Liver (tissue), 9 donors: Measurements from ENCODE around the gene HASPIN. TPM values are rescaled to one million over a fixed set of nuclear protein-coding genes. Genes with fewer than 3 reads are reported as not detected.

ENCODE experiments used
- DNase-seq: peaks from one replicate; pipeline ENCODE4 v3.0.0-alpha.2; 2017; ENCODE audit warnings: low spot score
- H3K27ac ChIP-seq, 2 donors: one replicate each; pipeline ENCODE4 v1.7.0; 2013; ENCODE audit warnings: inconsistent platforms in 2 of 2, low read length in 2 of 2, control low read depth in 1 of 2, low read depth in 1 of 2, mild to moderate bottlenecking in 1 of 2
- H3K27me3 ChIP-seq, 4 donors: one replicate each; pipeline versions ENCODE4 v1.6.1 to v1.7.0; 2013; ENCODE audit warnings: low read length in 3 of 4, inconsistent platforms in 1 of 4, mild to moderate bottlenecking in 1 of 4, moderate library complexity in 1 of 4; ENCODE audit not compliant: control insufficient read depth in 4 of 4, insufficient read depth in 4 of 4
- H3K36me3 ChIP-seq, 4 donors: one replicate each; pipeline versions ENCODE4 v1.6.1 to v1.7.0; 2013; ENCODE audit warnings: low read length in 3 of 4, mild to moderate bottlenecking in 3 of 4, low read depth in 1 of 4, moderate library complexity in 1 of 4; ENCODE audit not compliant: control insufficient read depth in 4 of 4, insufficient read depth in 3 of 4
- H3K4me1 ChIP-seq, 4 donors: one replicate each; pipeline versions ENCODE4 v1.6.1 to v1.7.0; 2013; ENCODE audit warnings: low read length in 3 of 4, mild to moderate bottlenecking in 3 of 4, moderate library complexity in 1 of 4; ENCODE audit not compliant: control insufficient read depth in 4 of 4, insufficient read depth in 4 of 4
- H3K4me3 ChIP-seq, 3 donors: one replicate each; pipeline versions ENCODE4 v1.6.1 to v1.7.0; 2013; ENCODE audit warnings: low read length in 3 of 3, control low read depth in 1 of 3, low read depth in 1 of 3, mild to moderate bottlenecking in 1 of 3
- H3K9ac ChIP-seq, 2 donors: one replicate each; pipeline ENCODE4 v1.7.0; 2013; ENCODE audit warnings: low read length in 2 of 2, mild to moderate bottlenecking in 2 of 2, moderate library complexity in 2 of 2, control low read depth in 1 of 2, low read depth in 1 of 2
- H3K9me3 ChIP-seq, 4 donors: one replicate each; pipeline versions ENCODE4 v1.6.1 to v1.7.0; 2013; ENCODE audit warnings: low read length in 3 of 4; ENCODE audit not compliant: control insufficient read depth in 4 of 4
- EGR1 ChIP-seq, 2 donors: IDR thresholded peaks; 2 replicates each; pipeline ENCODE4 v1.6.1; 2016 to 2018; ENCODE audit warnings: antibody characterized with exemption in 2 of 2, low read depth in 2 of 2
- FOXA1 ChIP-seq: IDR thresholded peaks from 2 replicates; pipeline ENCODE4 v1.6.1; 2016; ENCODE audit warnings: antibody characterized with exemption
- FOXA2 ChIP-seq: IDR thresholded peaks from 2 replicates; pipeline ENCODE4 v1.6.1; 2016; ENCODE audit warnings: antibody characterized with exemption
- GABPA ChIP-seq, 2 donors: IDR thresholded peaks in 1 of 2; conservative IDR thresholded peaks in 1 of 2; 2 replicates each; pipeline ENCODE4 v1.6.1; 2016; ENCODE audit warnings: antibody characterized with exemption in 2 of 2, mild to moderate bottlenecking in 1 of 2, moderate library complexity in 1 of 2
- HNF4A ChIP-seq, 2 donors: conservative IDR thresholded peaks; 2 replicates each; pipeline ENCODE4 v1.6.1; 2016; ENCODE audit warnings: antibody characterized with exemption in 2 of 2, mild to moderate bottlenecking in 2 of 2
- HNF4G ChIP-seq: IDR thresholded peaks from 2 replicates; pipeline ENCODE4 v1.6.1; 2016; ENCODE audit warnings: antibody characterized with exemption
- JUND ChIP-seq, 2 donors: IDR thresholded peaks; 2 replicates each; pipeline ENCODE4 v1.6.1; 2016; ENCODE audit warnings: antibody characterized with exemption in 2 of 2
- NR2F2 ChIP-seq: IDR thresholded peaks from 2 replicates; pipeline ENCODE4 v1.6.1; 2016; ENCODE audit warnings: antibody characterized with exemption
- RAD21 ChIP-seq, 2 donors: IDR thresholded peaks; 2 replicates each; pipeline ENCODE4 v1.6.1; 2016; ENCODE audit warnings: antibody characterized with exemption in 2 of 2, mild to moderate bottlenecking in 2 of 2
- RXRA ChIP-seq, 2 donors: IDR thresholded peaks; 2 replicates each; pipeline ENCODE4 v1.6.1; 2017 to 2018; ENCODE audit warnings: antibody characterized with exemption in 2 of 2, mild to moderate bottlenecking in 1 of 2
- SP1 ChIP-seq: IDR thresholded peaks from 2 replicates; pipeline ENCODE4 v1.6.1; 2018; ENCODE audit warnings: antibody characterized with exemption, mild to moderate bottlenecking
- TAF1 ChIP-seq: conservative IDR thresholded peaks from 2 replicates; pipeline ENCODE4 v1.6.1; 2016; ENCODE audit warnings: antibody characterized with exemption, mild to moderate bottlenecking
- YY1 ChIP-seq: IDR thresholded peaks from 2 replicates; pipeline ENCODE4 v1.6.1; 2016; ENCODE audit warnings: antibody characterized with exemption, mild to moderate bottlenecking
- WGBS: extraction: QIAGEN DNeasy Blood & Tissue Kit; methylation state at CpG from one replicate; pipeline ENCODE4 v1.1.7; 2013; 5-methylcytosine and 5-hydroxymethylcytosine counted together
- polyA plus RNA-seq, 2 donors: library from polyadenylated mRNA; stranded (reverse) in 1 of 2; unstranded in 1 of 2; fragments of 200-250 nt in 1 of 2; fragments of >200 nt in 1 of 2; fragmentation: Nextera tagmentation in 1 of 2; extraction: Ambion mirVana in 1 of 2; gene quantifications; one replicate each; pipeline versions ENCODE4 v1.2.1 to v1.2.3, GENCODE V29; 2013 to 2015
- total RNA-seq, 2 donors: library from RNA; depleted of rRNA; stranded (reverse); fragments of >200 nt; gene quantifications; one replicate each; pipeline ENCODE4 v1.2.3, GENCODE V29; 2014
- TF ChIP-seq, protein P1 (sequence below): IDR thresholded peaks from 2 replicates; pipeline ENCODE4 v1.6.1; 2016; ENCODE audit warnings: antibody characterized with exemption
- TF ChIP-seq, protein P2 (sequence below): IDR thresholded peaks from 2 replicates; pipeline ENCODE4 v1.6.1; 2016; ENCODE audit warnings: antibody characterized with exemption, mild to moderate bottlenecking
- TF ChIP-seq, protein P3 (sequence below): IDR thresholded peaks from 2 replicates; pipeline ENCODE4 v1.6.1; 2016; ENCODE audit warnings: antibody characterized with exemption
- TF ChIP-seq, protein P4 (sequence below): IDR thresholded peaks from 2 replicates; pipeline ENCODE4 v1.6.1; 2016; ENCODE audit warnings: antibody characterized with exemption
- TF ChIP-seq, protein P5 (sequence below): fragments of 150-350 bp; IDR thresholded peaks from 2 replicates; pipeline ENCODE4 v1.5.1; 2017; ENCODE audit warnings: improper control_type of control experiment, low read depth, low read length; ENCODE audit not compliant: missing input control
- donor health status: healthy.
- donor health status: healthy.
- donor health status: healthy.
- donor health status: healthy.
- donor health status: healthy.

Gene HASPIN
- total and polyA plus RNA-seq, 4 donors: 0.08 to 5.8 (median 0.28) TPM; not detected in 1

DNA sequence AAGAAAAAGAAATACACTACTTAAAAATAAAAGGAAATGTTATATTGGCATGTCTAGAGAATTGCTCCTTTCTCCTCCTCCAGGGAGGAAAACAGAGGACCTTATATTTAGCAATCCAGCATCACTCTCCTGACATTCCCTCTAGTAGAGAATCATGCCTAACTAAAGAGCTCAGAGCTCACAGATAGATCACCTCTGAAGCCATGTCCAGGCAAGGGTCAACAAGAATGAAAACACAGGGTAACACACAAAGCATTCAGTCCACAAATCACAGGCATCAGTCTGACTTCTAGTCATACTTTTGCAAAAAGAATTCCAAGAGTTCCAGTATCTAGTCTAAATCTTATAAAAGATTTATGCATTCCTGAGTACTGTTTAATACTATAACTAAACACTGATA lies 4.4 kb upstream of the HASPIN start:
- Histone ChIP-seq H3K36me3 (peaks cover 5 to 31% (median 27%) of the 10 kb centered on the region in 4 donors), H3K27me3 (no peaks in the 10 kb centered on the region), H3K27ac (no peak overlapping the region), H3K4me1 (peaks cover 7 to 15% (median 11%) of the 10 kb centered on the region in 4 donors), H3K9ac (no peak overlapping the region), H3K4me3 (no peak overlapping the region), H3K9me3 (no peaks in the 10 kb centered on the region)
- TF ChIP-seq RAD21 (IDR thresholded peaks at IDR 0.05) (no peak), NR2F2 (no peak), HNF4A (conservative IDR thresholded peaks at IDR 0.05) (no peak), YY1 (no peak), TAF1 (no peak), SP1 (no peak), EGR1 (IDR thresholded peaks at IDR 0.05; ENCODE audit: low read depth in 2 of 2) (no peak), RXRA (IDR thresholded peaks at IDR 0.05) (no peak), FOXA2 (no peak), FOXA1 (no peak), GABPA (IDR thresholded peaks at IDR 0.05 in 1 of 2, conservative IDR thresholded peaks at IDR 0.05 in 1 of 2) (no peak), HNF4G (no peak), JUND (IDR thresholded peaks at IDR 0.05) (no peak)
- TF ChIP-seq, protein P1, sequence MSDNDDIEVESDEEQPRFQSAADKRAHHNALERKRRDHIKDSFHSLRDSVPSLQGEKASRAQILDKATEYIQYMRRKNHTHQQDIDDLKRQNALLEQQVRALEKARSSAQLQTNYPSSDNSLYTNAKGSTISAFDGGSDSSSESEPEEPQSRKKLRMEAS: no peak
- TF ChIP-seq, protein P2, sequence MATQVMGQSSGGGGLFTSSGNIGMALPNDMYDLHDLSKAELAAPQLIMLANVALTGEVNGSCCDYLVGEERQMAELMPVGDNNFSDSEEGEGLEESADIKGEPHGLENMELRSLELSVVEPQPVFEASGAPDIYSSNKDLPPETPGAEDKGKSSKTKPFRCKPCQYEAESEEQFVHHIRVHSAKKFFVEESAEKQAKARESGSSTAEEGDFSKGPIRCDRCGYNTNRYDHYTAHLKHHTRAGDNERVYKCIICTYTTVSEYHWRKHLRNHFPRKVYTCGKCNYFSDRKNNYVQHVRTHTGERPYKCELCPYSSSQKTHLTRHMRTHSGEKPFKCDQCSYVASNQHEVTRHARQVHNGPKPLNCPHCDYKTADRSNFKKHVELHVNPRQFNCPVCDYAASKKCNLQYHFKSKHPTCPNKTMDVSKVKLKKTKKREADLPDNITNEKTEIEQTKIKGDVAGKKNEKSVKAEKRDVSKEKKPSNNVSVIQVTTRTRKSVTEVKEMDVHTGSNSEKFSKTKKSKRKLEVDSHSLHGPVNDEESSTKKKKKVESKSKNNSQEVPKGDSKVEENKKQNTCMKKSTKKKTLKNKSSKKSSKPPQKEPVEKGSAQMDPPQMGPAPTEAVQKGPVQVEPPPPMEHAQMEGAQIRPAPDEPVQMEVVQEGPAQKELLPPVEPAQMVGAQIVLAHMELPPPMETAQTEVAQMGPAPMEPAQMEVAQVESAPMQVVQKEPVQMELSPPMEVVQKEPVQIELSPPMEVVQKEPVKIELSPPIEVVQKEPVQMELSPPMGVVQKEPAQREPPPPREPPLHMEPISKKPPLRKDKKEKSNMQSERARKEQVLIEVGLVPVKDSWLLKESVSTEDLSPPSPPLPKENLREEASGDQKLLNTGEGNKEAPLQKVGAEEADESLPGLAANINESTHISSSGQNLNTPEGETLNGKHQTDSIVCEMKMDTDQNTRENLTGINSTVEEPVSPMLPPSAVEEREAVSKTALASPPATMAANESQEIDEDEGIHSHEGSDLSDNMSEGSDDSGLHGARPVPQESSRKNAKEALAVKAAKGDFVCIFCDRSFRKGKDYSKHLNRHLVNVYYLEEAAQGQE: no peak
- TF ChIP-seq, protein P3, sequence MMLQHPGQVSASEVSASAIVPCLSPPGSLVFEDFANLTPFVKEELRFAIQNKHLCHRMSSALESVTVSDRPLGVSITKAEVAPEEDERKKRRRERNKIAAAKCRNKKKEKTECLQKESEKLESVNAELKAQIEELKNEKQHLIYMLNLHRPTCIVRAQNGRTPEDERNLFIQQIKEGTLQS: no peak
- TF ChIP-seq, protein P4, sequence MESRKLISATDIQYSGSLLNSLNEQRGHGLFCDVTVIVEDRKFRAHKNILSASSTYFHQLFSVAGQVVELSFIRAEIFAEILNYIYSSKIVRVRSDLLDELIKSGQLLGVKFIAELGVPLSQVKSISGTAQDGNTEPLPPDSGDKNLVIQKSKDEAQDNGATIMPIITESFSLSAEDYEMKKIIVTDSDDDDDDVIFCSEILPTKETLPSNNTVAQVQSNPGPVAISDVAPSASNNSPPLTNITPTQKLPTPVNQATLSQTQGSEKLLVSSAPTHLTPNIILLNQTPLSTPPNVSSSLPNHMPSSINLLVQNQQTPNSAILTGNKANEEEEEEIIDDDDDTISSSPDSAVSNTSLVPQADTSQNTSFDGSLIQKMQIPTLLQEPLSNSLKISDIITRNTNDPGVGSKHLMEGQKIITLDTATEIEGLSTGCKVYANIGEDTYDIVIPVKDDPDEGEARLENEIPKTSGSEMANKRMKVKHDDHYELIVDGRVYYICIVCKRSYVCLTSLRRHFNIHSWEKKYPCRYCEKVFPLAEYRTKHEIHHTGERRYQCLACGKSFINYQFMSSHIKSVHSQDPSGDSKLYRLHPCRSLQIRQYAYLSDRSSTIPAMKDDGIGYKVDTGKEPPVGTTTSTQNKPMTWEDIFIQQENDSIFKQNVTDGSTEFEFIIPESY: no peak
- no peak for DNase-seq

DNA sequence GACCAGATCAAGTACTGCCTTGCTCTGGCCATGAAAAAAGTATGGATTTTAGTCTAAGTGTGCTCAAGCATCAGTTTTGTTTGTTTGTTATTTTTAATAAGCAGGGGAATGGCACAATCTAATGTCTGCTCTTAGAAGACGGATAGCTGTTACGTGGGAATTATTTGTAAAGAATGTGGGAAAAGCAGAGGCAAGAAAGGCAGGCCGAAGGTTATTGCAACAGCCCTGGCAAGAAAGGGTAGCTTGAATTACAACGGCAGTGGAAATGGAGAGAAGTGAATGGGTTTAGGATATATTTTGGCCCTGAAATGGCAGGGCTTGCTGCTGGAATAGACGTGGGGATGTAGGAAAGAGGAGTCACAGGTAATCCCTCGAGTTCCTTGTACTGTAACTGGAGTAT lies 987 bp upstream of the HASPIN start:
- H3K9me3 ChIP-seq: no peaks in the 10 kb centered on the region
- H3K27me3 ChIP-seq: no peaks in the 10 kb centered on the region
- 46% methylated on average over 6 of the region's 6 CpGs for WGBS
- no peak overlapping the region for H3K27ac ChIP-seq
- peaks cover 8 to 21% (median 13%) of the 10 kb centered on the region in 4 donors for H3K4me1 ChIP-seq
- H3K9ac ChIP-seq: peak overlapping the region; percentile 89 to 95
- H3K36me3 ChIP-seq: peaks cover 0 to 6% (median 4%) of the 10 kb centered on the region in 4 donors
- peak overlapping the region; percentile 61 to 92 (median 79) for H3K4me3 ChIP-seq
- no peak for DNase-seq
- TF ChIP-seq SP1 (no peak), FOXA1 (no peak), JUND (IDR thresholded peaks at IDR 0.05) (no peak), HNF4G (no peak), GABPA (IDR thresholded peaks at IDR 0.05 in 1 of 2, conservative IDR thresholded peaks at IDR 0.05 in 1 of 2) (no peak), EGR1 (IDR thresholded peaks at IDR 0.05; ENCODE audit: low read depth in 2 of 2) (no peak), FOXA2 (no peak), NR2F2 (no peak), HNF4A (conservative IDR thresholded peaks at IDR 0.05) (no peak)
- TF ChIP-seq, protein P1: no peak
- TF ChIP-seq, protein P5, sequence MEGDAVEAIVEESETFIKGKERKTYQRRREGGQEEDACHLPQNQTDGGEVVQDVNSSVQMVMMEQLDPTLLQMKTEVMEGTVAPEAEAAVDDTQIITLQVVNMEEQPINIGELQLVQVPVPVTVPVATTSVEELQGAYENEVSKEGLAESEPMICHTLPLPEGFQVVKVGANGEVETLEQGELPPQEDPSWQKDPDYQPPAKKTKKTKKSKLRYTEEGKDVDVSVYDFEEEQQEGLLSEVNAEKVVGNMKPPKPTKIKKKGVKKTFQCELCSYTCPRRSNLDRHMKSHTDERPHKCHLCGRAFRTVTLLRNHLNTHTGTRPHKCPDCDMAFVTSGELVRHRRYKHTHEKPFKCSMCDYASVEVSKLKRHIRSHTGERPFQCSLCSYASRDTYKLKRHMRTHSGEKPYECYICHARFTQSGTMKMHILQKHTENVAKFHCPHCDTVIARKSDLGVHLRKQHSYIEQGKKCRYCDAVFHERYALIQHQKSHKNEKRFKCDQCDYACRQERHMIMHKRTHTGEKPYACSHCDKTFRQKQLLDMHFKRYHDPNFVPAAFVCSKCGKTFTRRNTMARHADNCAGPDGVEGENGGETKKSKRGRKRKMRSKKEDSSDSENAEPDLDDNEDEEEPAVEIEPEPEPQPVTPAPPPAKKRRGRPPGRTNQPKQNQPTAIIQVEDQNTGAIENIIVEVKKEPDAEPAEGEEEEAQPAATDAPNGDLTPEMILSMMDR: no peak
- TF ChIP-seq, protein P4: no peak
